Keratinocyte (primary cell): Measurements from ENCODE around the gene CUEDC2.

Source experiments
- CTCF ChIP-seq, 3 experiments: IDR thresholded peaks in 1 of 3; conservative IDR thresholded peaks in 1 of 3; optimal IDR thresholded peaks in 1 of 3; 2 replicates in 2 of 3; 3 replicates in 1 of 3; pipeline versions ENCODE3 to v1.5.1; 2011; ENCODE audit warnings: low read length in 3 of 3, mild to moderate bottlenecking in 3 of 3, moderate library complexity in 2 of 3, control low read depth in 1 of 3, inconsistent platforms in 1 of 3; ENCODE audit not compliant: insufficient read depth in 2 of 3; ENCODE audit errors: extremely low read depth in 1 of 3
- EZH2 ChIP-seq: IDR thresholded peaks from one replicate; pipeline ENCODE4 v1.6.1; 2012; ENCODE audit warnings: inconsistent platforms, mild to moderate bottlenecking, low read length, moderate library complexity

GRCh38 chr10:102467971-102468438 is 35.6 kb upstream of the CUEDC2 start:
- TF ChIP-seq CTCF (optimal IDR thresholded peaks at IDR 0.05 in 1 of 3, IDR thresholded peaks at IDR 0.05 in 1 of 3, conservative IDR thresholded peaks at IDR 0.05 in 1 of 3; ENCODE audit: extremely low read depth in 1 of 3, insufficient read depth in 2 of 3, low read length in 3 of 3) (no peak), EZH2 (no peak)
